H1 (cell line): ENCODE data around the gene DGCR8. TPM values are rescaled to one million over a fixed set of nuclear protein-coding genes. Genes with fewer than 3 reads are reported as not detected.

Source experiments
- CTCF ChIA-PET: fragments of 300-600 bp; sonication (Branson Sonifier 250); formaldehyde crosslinking; loops from one replicate; lab custom pipeline; 2021; ENCODE audit not compliant: partially characterized antibody; lab: Charles Lee
- POLR2A ChIA-PET: fragments of 300-600 bp; sonication (Branson Sonifier 250); formaldehyde crosslinking; loops from one replicate; lab custom pipeline; 2021; ENCODE audit warnings: inconsistent platforms; ENCODE audit not compliant: partially characterized antibody; lab: Charles Lee
- DNase-seq, 2 experiments: peaks; one replicate each; pipeline versions ENCODE4 v3.0.0 to v3.0.0-alpha.2; 2010 to 2022; ENCODE audit warnings: low spot score in 2 of 2, low read depth in 1 of 2, mixed read lengths in 1 of 2
- FAIRE-seq: peaks from 2 replicates; lab custom pipeline; 2011; peaks lifted over from hg19 to GRCh38; lab: Jason Lieb, UNC
- H2AFZ ChIP-seq: 2 replicates; pipeline ENCODE4 v1.8.1; 2012; ENCODE audit warnings: low read length, inconsistent platforms
- H2AK5ac ChIP-seq: 2 replicates; pipeline ENCODE4 v1.6.1; 2013; ENCODE audit warnings: low read depth, low read length
- H2BK120ac ChIP-seq: replicated peaks from 2 replicates; pipeline ENCODE3; 2013; ENCODE audit warnings: low read depth, low read length, inconsistent platforms
- H2BK12ac ChIP-seq: 2 replicates; pipeline ENCODE4 v1.6.1; 2013; ENCODE audit warnings: low read depth, low read length
- H2BK15ac ChIP-seq: 2 replicates; pipeline ENCODE4 v1.6.1; 2013; ENCODE audit warnings: low read length
- H2BK20ac ChIP-seq: 2 replicates; pipeline ENCODE4 v1.6.1; 2013; ENCODE audit warnings: low read length
- H2BK5ac ChIP-seq: 2 replicates; pipeline ENCODE4 v1.6.1; 2013; ENCODE audit warnings: low read depth, low read length
- H3K14ac ChIP-seq: 2 replicates; pipeline ENCODE4 v1.6.1; 2013; ENCODE audit warnings: inconsistent platforms; ENCODE audit not compliant: insufficient read length
- H3K18ac ChIP-seq: 2 replicates; pipeline ENCODE4 v1.6.1; 2013; ENCODE audit warnings: low read length; ENCODE audit errors: extremely low read depth
- H3K23ac ChIP-seq: 2 replicates; pipeline ENCODE4 v1.6.1; 2013; ENCODE audit warnings: inconsistent platforms; ENCODE audit not compliant: insufficient read length
- H3K23me2 ChIP-seq: 2 replicates; pipeline ENCODE4 v1.6.1; 2013; ENCODE audit warnings: low read depth, low read length
- H3K27ac ChIP-seq: 2 replicates; pipeline ENCODE4 v1.6.1; 2011; ENCODE audit warnings: low read depth, low read length, inconsistent platforms
- H3K27me3 ChIP-seq, 4 experiments: replicated peaks in 1 of 4; 1 replicate in 1 of 4; 2 replicates in 3 of 4; pipeline versions ENCODE4 v1.6.1 to v1.8.1; 2011 to 2013; ENCODE audit warnings: low read length in 3 of 4, mild to moderate bottlenecking in 3 of 4, inconsistent platforms in 2 of 4, mixed read lengths in 2 of 4, moderate library complexity in 1 of 4; ENCODE audit not compliant: control insufficient read depth in 3 of 4, insufficient read depth in 3 of 4; ENCODE audit errors: extremely low read depth in 1 of 4
- H3K36me3 ChIP-seq, 4 experiments: 2 replicates each; pipeline versions ENCODE4 v1.6.1 to v1.8.1; 2011 to 2013; ENCODE audit warnings: mild to moderate bottlenecking in 4 of 4, low read length in 3 of 4, moderate library complexity in 2 of 4, control low read depth in 1 of 4, inconsistent platforms in 1 of 4; ENCODE audit not compliant: insufficient read depth in 4 of 4, control insufficient read depth in 2 of 4
- H3K4ac ChIP-seq: replicated peaks from 2 replicates; pipeline ENCODE3; 2013; ENCODE audit warnings: low read length, low read depth, mixed read lengths, inconsistent platforms; ENCODE audit not compliant: insufficient read length
- H3K4me1 ChIP-seq, 4 experiments: replicated peaks in 1 of 4; 1 replicate in 1 of 4; 2 replicates in 3 of 4; pipeline versions ENCODE4 v1.6.1 to v1.8.1; 2011 to 2013; ENCODE audit warnings: low read length in 3 of 4, inconsistent platforms in 2 of 4, mixed read lengths in 1 of 4; ENCODE audit not compliant: insufficient read depth in 4 of 4, control insufficient read depth in 3 of 4
- H3K4me2 ChIP-seq, 2 experiments: 2 replicates each; pipeline versions ENCODE4 v1.6.1 to v1.8.1; 2011 to 2013; ENCODE audit warnings: low read depth in 2 of 2, low read length in 2 of 2, control low read depth in 1 of 2, inconsistent platforms in 1 of 2, mild to moderate bottlenecking in 1 of 2; ENCODE audit not compliant: insufficient read depth in 1 of 2
- H3K4me3 ChIP-seq, 4 experiments: fragments of 200-600, 300-600 bp in 1 of 4; sonication (generic), shearing (Covaris generic), sonication (Bioruptor Twin) in 1 of 4; 2 replicates each; pipeline versions ENCODE4 v1.5.1 to v1.8.1; 2011 to 2016; ENCODE audit warnings: low read length in 4 of 4, low read depth in 3 of 4, control low read depth in 2 of 4, inconsistent platforms in 2 of 4, mild to moderate bottlenecking in 2 of 4, mixed read lengths in 1 of 4, moderate library complexity in 1 of 4; ENCODE audit not compliant: insufficient read depth in 2 of 4; ENCODE audit errors: extremely low read depth in 1 of 4
- H3K56ac ChIP-seq: replicated peaks from 2 replicates; pipeline ENCODE3; 2013; ENCODE audit warnings: low read depth, mild to moderate bottlenecking, mixed read lengths, low read length, inconsistent platforms; ENCODE audit not compliant: insufficient read length
- H3K79me1 ChIP-seq: 2 replicates; pipeline ENCODE4 v1.6.1; 2013; ENCODE audit warnings: low read depth, low read length, control low read depth
- H3K79me2 ChIP-seq, 2 experiments: 2 replicates each; pipeline versions ENCODE4 v1.6.1 to v1.8.1; 2012 to 2013; ENCODE audit warnings: low read length in 2 of 2, mild to moderate bottlenecking in 2 of 2, inconsistent platforms in 1 of 2; ENCODE audit not compliant: insufficient read depth in 2 of 2, control insufficient read depth in 1 of 2
- H3K9ac ChIP-seq, 4 experiments: replicated peaks in 1 of 4; 1 replicate in 1 of 4; 2 replicates in 3 of 4; pipeline versions ENCODE4 v1.6.1 to v1.8.1; 2011 to 2013; ENCODE audit warnings: low read depth in 3 of 4, low read length in 3 of 4, control low read depth in 2 of 4, mild to moderate bottlenecking in 2 of 4, moderate library complexity in 2 of 4, inconsistent platforms in 1 of 4; ENCODE audit errors: extremely low read depth in 1 of 4
- H3K9me3 ChIP-seq, 2 experiments: 2 replicates each; pipeline versions ENCODE4 v1.6.1 to v1.8.1; 2012 to 2013; ENCODE audit warnings: mild to moderate bottlenecking in 2 of 2, moderate library complexity in 2 of 2, control low read depth in 1 of 2, inconsistent platforms in 1 of 2, low read depth in 1 of 2, low read length in 1 of 2, mixed read lengths in 1 of 2; ENCODE audit not compliant: insufficient read depth in 2 of 2
- H4K20me1 ChIP-seq, 2 experiments: replicated peaks in 1 of 2; 2 replicates each; pipeline versions ENCODE3 to v1.8.1; 2011 to 2013; ENCODE audit warnings: inconsistent platforms in 2 of 2, low read length in 2 of 2, mild to moderate bottlenecking in 1 of 2; ENCODE audit not compliant: insufficient read depth in 2 of 2, control insufficient read depth in 1 of 2
- H4K5ac ChIP-seq: 2 replicates; pipeline ENCODE4 v1.6.1; 2013; ENCODE audit warnings: low read length, low read depth, mixed read lengths, inconsistent platforms; ENCODE audit not compliant: insufficient read length
- H4K8ac ChIP-seq: 2 replicates; pipeline ENCODE4 v1.8.0; 2013; ENCODE audit warnings: mild to moderate bottlenecking, moderate library complexity, low read length, inconsistent platforms; ENCODE audit not compliant: insufficient read depth; ENCODE audit errors: extremely low read depth
- H4K91ac ChIP-seq: replicated peaks from 2 replicates; pipeline ENCODE3; 2013; ENCODE audit warnings: low read length, mixed read lengths, inconsistent platforms; ENCODE audit not compliant: insufficient read length
- HDAC6 ChIP-seq: IDR thresholded peaks from one replicate; pipeline ENCODE4 v1.7.1; 2012; ENCODE audit warnings: low read depth, mild to moderate bottlenecking, inconsistent platforms, low read length, moderate library complexity
- TAF1 ChIP-seq: IDR thresholded peaks from 2 replicates; pipeline ENCODE4 v1.6.1; 2011; ENCODE audit warnings: mild to moderate bottlenecking, low read depth, low read length
- WGBS, 2 experiments: shearing (Covaris generic) in 1 of 2; methylation state at CpG; one replicate each; pipeline versions ENCODE4 v1.1.6 to v1.1.7; 2013 to 2015; ENCODE audit warnings: low lambda C conversion rate in 2 of 2, mixed read lengths in 2 of 2, inconsistent platforms in 1 of 2, low coverage in 1 of 2, missing lambda C conversion rate in 1 of 2; ENCODE audit not compliant: insufficient replicate concordance in 2 of 2, insufficient coverage in 1 of 2, insufficient read length in 1 of 2; ENCODE audit errors: extremely low coverage in 1 of 2, missing lambda C conversion rate in 1 of 2; 5-methylcytosine and 5-hydroxymethylcytosine counted together
- polyA plus RNA-seq, 7 experiments: library from polyadenylated mRNA; depleted of rRNA in 3 of 7; stranded (reverse) in 5 of 7; unstranded in 2 of 7; fragments of >200 nt in 5 of 7; fragments of 200-250 nt in 2 of 7; gene quantifications; 1 replicate in 5 of 7; 2 replicates in 1 of 7; 4 replicates in 1 of 7; pipeline versions ENCODE4 v1.2.1 to v1.2.3, GENCODE V29; 2011 to 2013; ENCODE audit warnings: missing spikeins in 2 of 7, mixed read lengths in 2 of 7
- total RNA-seq: library from RNA; stranded (reverse); fragmentation: NEBNext Ultra II Directional; extraction: Animal tissue kit (Norgen Biotek cat#: 25700); gene quantifications from 2 replicates; pipeline ENCODE4 v1.2.1, GENCODE V29; 2021

The DGCR8 gene
- total and polyA plus RNA-seq, 2 of the 8 experiments (the other 6 are each of a cell fraction or from before 2014, with no cell fraction given), result 23.7 to 43.7 TPM

- Histone ChIP-seq H3K79me1 (peaks cover 7% of the 10 kb centered on the region; the same call in 1 of the 2 replicates), H3K23me2 (no peaks in the 10 kb centered on the region; the same call in 1 of the 2 replicates), H2BK20ac (no peak overlapping the region), H3K23ac (no peak overlapping the region), H3K9me3 (no peaks in the 10 kb centered on the region), H3K36me3 (peaks cover 27 to 43% (median 33%) of the 10 kb centered on the region in 4 experiments), H2BK120ac (peak overlapping the region; percentile 76), H3K56ac (peak overlapping the region; percentile 84), H3K79me2 (peaks cover 28 to 56% of the 10 kb centered on the region in 2 experiments), H3K4ac (peak overlapping the region; percentile 97), H3K27ac (peak overlapping the region; percentile 80), H3K4me1 (peaks cover 0 to 11% (median 5%) of the 10 kb centered on the region in 4 experiments; a peak in 5 of 7 replicates), H3K9ac (peak overlapping the region; percentile 57 to 92 (median 84)), H2BK12ac (no peak overlapping the region), H4K20me1 (peaks cover 11 to 14% of the 10 kb centered on the region in 2 experiments), H2BK15ac (no peak overlapping the region; the same call in 1 of the 2 replicates), H3K18ac (peak overlapping the region; percentile 60; the same call in 1 of the 2 replicates), H2AK5ac (no peak overlapping the region; the same call in 1 of the 2 replicates), H4K5ac (peak overlapping the region; percentile 81), H3K4me3 (peak overlapping the region; percentile 80 to 96 (median 93)), H2BK5ac (peak overlapping the region; percentile 90), H4K91ac (peak overlapping the region; percentile 95), H2AFZ (no peak overlapping the region), H3K14ac (no peak overlapping the region), H3K27me3 (no peaks in the 10 kb centered on the region), H4K8ac (peak overlapping the region; percentile 92), H3K4me2 (peak overlapping the region; percentile 63 to 92)
- DNase-seq, result no peak
- TF ChIP-seq HDAC6 (no peak), TAF1 (no peak)
- FAIRE-seq, result no peak
- 46% methylated on average over 17 of the region's 27 CpGs; no CpG with 5 or more reads in 1 of the 2 experiments for WGBS, 2 experiments
- POLR2A ChIA-PET, result interaction anchor here (1.2 to 22.7 kb wide), 6 partner anchors 11 to 160 kb away, joined by 3 to 598 read pairs (median 8); partner anchors contain the start of genes DGCR8 and ZDHHC8
- CTCF ChIA-PET, result interaction anchor here (0.8 to 2.2 kb wide), 7 partner anchors 9 to 40 kb away, joined by 3 to 9 read pairs (median 6); no protein-coding TSS in a partner anchor
Measured at GRCh38 chr22:20116376-20116950, 36.4 kb downstream of the DGCR8 start.
